Occipital lobe (tissue), 2 donors: ENCODE measurements around the gene LHX5. TPM values are rescaled to one million over a fixed set of nuclear protein-coding genes. Genes with fewer than 3 reads are reported as not detected.

ENCODE experiments used
- DNase-seq: peaks from one replicate; lab custom pipeline; 2025; lab: John Stamatoyannopoulos, UW
- total RNA-seq: library from RNA; depleted of rRNA; stranded (reverse); fragments of >200 nt; gene quantifications from one replicate; pipeline ENCODE4 v1.2.3, GENCODE V29; 2014

Gene LHX5
- total RNA-seq, 1 donor from 2014 or later = not detected

DNA sequence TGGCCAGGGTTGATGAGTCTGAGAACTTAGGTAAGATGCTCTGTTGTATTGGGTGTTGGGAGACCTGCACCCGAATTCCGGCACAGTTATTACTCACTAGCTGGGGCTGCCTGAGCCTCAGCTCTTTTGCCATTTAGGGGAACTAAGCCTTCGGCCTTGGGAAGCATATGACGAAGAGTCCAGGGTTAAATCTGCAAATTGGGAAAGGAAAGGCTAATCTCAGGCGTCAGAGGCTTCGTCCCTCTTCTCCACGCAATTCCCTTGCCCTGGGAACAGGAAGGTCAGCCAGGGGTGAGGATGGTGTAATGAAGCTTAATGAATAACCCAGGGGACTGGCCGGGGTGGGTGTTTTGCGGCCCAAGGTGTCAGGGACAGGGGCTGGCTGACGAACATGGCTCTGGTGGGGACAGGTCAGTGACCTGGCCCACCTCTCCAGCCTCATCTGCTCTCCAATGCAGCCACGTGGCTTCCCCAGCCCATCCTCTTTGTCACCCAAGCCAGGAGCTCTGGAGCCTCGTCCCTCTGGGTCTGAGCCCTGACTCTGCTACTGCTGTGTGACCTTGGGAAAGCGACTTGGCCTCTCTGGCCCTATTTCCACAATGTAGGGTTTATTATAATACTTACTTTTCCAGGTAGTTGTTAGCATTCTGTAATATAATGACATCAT, 53.3 kb downstream of the LHX5 start:
- DNase-seq = no peak

- DNase-seq = no peak
These were observed 55.4 kb downstream of the LHX5 start for GRCh38 chr12:113416091-113416754.

DNA sequence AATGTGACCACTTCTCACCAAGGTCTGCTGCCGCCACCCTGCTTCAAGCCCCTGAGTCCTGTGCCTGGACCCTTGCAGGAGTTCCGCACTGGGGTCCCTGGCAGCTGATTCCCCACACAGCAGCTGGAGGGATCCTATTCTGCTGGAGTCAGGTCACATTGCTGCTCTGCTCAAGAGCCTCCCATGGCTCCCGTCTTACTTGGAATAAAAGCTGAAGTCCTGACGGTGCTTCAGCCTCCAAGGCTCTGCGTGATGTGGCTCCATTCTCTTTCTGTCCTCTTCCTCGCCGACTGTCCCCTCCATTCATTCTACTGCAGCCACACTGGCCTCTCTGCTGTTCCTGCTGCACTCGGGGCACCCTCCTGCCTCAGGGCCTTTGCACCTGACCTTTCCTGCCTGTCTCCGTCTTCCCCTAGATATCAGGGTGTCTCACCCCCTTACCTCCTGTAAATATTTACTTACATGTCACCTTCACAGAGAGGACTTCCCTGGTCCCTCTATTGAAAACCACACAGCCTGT, 57.1 kb downstream of the LHX5 start:
- DNase-seq = no peak

DNA sequence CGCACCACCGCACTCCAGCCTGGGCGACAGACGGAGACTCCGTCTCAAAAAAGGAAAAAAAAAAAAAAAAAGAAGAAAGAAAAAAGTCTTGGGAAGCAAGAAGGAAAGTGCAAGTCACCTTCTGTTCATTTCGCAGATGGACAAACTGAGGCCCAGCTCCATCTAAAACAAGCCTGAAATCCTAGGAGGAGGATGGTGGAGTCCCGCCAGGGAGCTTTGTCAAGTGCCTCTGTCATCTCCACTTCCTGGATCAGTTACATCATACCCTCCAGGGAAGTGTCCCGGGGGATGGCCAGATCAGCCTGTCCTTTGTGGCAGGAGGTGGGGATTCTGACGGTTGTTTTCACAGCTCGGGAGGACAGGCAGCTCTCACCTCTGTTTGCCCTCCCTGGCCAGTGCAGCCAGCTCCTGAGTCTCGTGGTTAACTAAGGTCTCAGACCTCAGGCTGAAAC, 58.2 kb downstream of the LHX5 start:
- no peak for DNase-seq

Other genes with a start within 250 kb of the LHX5 start
- gene SLC8B1, start 136.8 kb downstream of the LHX5 start, total RNA-seq = 5.0 TPM
- 8.9 TPM for gene PLBD2, start 113.3 kb downstream of the LHX5 start, total RNA-seq
- 0.62 TPM for gene SDS, start 68.0 kb downstream of the LHX5 start, total RNA-seq
- gene SDSL, start 49.5 kb downstream of the LHX5 start, total RNA-seq = 1.6 TPM